ENCODE data around the gene PIPOX.

The PIPOX gene

GRCh38 chr17:29010129-29010528, 32.8 kb upstream of the PIPOX start:
- no peak for TF ChIP-seq POLR2AphosphoS5 (IDR thresholded peaks at IDR 0.05; ENCODE audit: low read depth, low read length)
- no peak for TF ChIP-seq SIN3A (IDR thresholded peaks at IDR 0.05; ENCODE audit: borderline replicate concordance, insufficient read depth, low read length)
- no peak for TF ChIP-seq TAF1 (IDR thresholded peaks at IDR 0.05; ENCODE audit: borderline replicate concordance, insufficient read depth, low read length)
- no peak for TF ChIP-seq FOXP2 (optimal IDR thresholded peaks at IDR 0.05; ENCODE audit: borderline replicate concordance, extremely low read depth, extremely low read length, insufficient read depth)
- no peak for TF ChIP-seq REST (IDR thresholded peaks at IDR 0.05; ENCODE audit: insufficient read depth in 1 of 2, low read depth in 2 of 2, low read length in 2 of 2)

GRCh38 chr17:29010586-29010985, 32.4 kb upstream of the PIPOX start:
- TF ChIP-seq FOXP2 (optimal IDR thresholded peaks at IDR 0.05; ENCODE audit: borderline replicate concordance, extremely low read depth, extremely low read length, insufficient read depth), result no peak
- TF ChIP-seq SIN3A (IDR thresholded peaks at IDR 0.05; ENCODE audit: borderline replicate concordance, insufficient read depth, low read length), result no peak
- TF ChIP-seq TAF1 (IDR thresholded peaks at IDR 0.05; ENCODE audit: borderline replicate concordance, insufficient read depth, low read length), result no peak
- no peak for TF ChIP-seq POLR2AphosphoS5 (IDR thresholded peaks at IDR 0.05; ENCODE audit: low read depth, low read length)
- TF ChIP-seq REST (IDR thresholded peaks at IDR 0.05; ENCODE audit: insufficient read depth in 1 of 2, low read depth in 2 of 2, low read length in 2 of 2), result no peak

GRCh38 chr17:29012535-29012934, 30.4 kb upstream of the PIPOX start:
- no peak for TF ChIP-seq SIN3A (IDR thresholded peaks at IDR 0.05; ENCODE audit: borderline replicate concordance, insufficient read depth, low read length)
- TF ChIP-seq POLR2AphosphoS5 (IDR thresholded peaks at IDR 0.05; ENCODE audit: low read depth, low read length), result no peak
- no peak for TF ChIP-seq REST (IDR thresholded peaks at IDR 0.05; ENCODE audit: insufficient read depth in 1 of 2, low read depth in 2 of 2, low read length in 2 of 2)
- TF ChIP-seq FOXP2 (optimal IDR thresholded peaks at IDR 0.05; ENCODE audit: borderline replicate concordance, extremely low read depth, extremely low read length, insufficient read depth), result no peak
- TF ChIP-seq TAF1 (IDR thresholded peaks at IDR 0.05; ENCODE audit: borderline replicate concordance, insufficient read depth, low read length), result no peak

- TF ChIP-seq POLR2AphosphoS5 (IDR thresholded peaks at IDR 0.05; ENCODE audit: low read depth, low read length) (no peak), REST (IDR thresholded peaks at IDR 0.05; ENCODE audit: insufficient read depth in 1 of 2, low read depth in 2 of 2, low read length in 2 of 2) (no peak), FOXP2 (optimal IDR thresholded peaks at IDR 0.05; ENCODE audit: borderline replicate concordance, extremely low read depth, extremely low read length, insufficient read depth) (no peak), TAF1 (IDR thresholded peaks at IDR 0.05; ENCODE audit: borderline replicate concordance, insufficient read depth, low read length) (no peak), SIN3A (IDR thresholded peaks at IDR 0.05; ENCODE audit: borderline replicate concordance, insufficient read depth, low read length) (no peak)
Observed at GRCh38 chr17:29014716-29015115, 28.2 kb upstream of the PIPOX start.

Measured in PFSK-1 (cell line).